Parathyroid adenoma (tissue), 2 donors: ENCODE measurements around the gene ST6GALNAC3.
"Not testable (repeated sequence)": the region's sequence is repeated elsewhere in the genome, so short reads cannot be mapped to it uniquely, and the experiment has no call there.

Experiments
- H2AFZ ChIP-seq: fragments of 300-600 bp; sonication (generic); one replicate; pipeline ENCODE4 v1.7.0; 2017; ENCODE audit warnings: antibody characterized with exemption, mild to moderate bottlenecking
- H3K27ac ChIP-seq: fragments of 300-600 bp; sonication (generic); one replicate; pipeline ENCODE4 v1.7.0; 2017
- H3K27me3 ChIP-seq: fragments of 300-600 bp; sonication (generic); one replicate; pipeline ENCODE4 v1.7.0; 2017; ENCODE audit warnings: low read length; ENCODE audit not compliant: control insufficient read depth, insufficient read depth
- H3K36me3 ChIP-seq: fragments of 300-600 bp; sonication (generic); one replicate; pipeline ENCODE4 v1.7.0; 2017; ENCODE audit warnings: low read length; ENCODE audit not compliant: control insufficient read depth, insufficient read depth
- H3K4me1 ChIP-seq: fragments of 300-600 bp; sonication (generic); one replicate; pipeline ENCODE4 v1.7.0; 2017; ENCODE audit warnings: control low read depth
- H3K4me2 ChIP-seq: fragments of 300-600 bp; sonication (generic); one replicate; pipeline ENCODE4 v1.7.0; 2017; ENCODE audit warnings: low read length
- H3K4me3 ChIP-seq: fragments of 300-600 bp; sonication (generic); one replicate; pipeline ENCODE4 v1.7.0; 2017; ENCODE audit warnings: low read depth, low read length
- H3K79me2 ChIP-seq: fragments of 300-600 bp; sonication (generic); one replicate; pipeline ENCODE4 v1.7.0; 2017; ENCODE audit warnings: control low read depth
- H3K9ac ChIP-seq: fragments of 300-600 bp; sonication (generic); one replicate; pipeline ENCODE4 v1.7.0; 2017; ENCODE audit warnings: mild to moderate bottlenecking
- H3K9me3 ChIP-seq: fragments of 300-600 bp; sonication (generic); one replicate; pipeline ENCODE4 v1.7.0; 2017; ENCODE audit warnings: low read length; ENCODE audit not compliant: control insufficient read depth
- CTCF ChIP-seq: fragments of 300-600 bp; sonication (generic); IDR thresholded peaks from one replicate; pipeline ENCODE4 v1.7.0; 2017; ENCODE audit warnings: antibody characterized with exemption, mild to moderate bottlenecking
- donor health status: primary hyperparathyroidism.

ST6GALNAC3 gene

GRCh38 chr1:76090283-76091203 is 16.0 kb downstream of the ST6GALNAC3 start:
- H3K36me3 ChIP-seq = no peaks in the 10 kb centered on the region
- H3K9ac ChIP-seq = no peak overlapping the region
- no peak for TF ChIP-seq CTCF
- H3K27ac ChIP-seq = no peak overlapping the region
- H3K9me3 ChIP-seq = no peaks in the 10 kb centered on the region
- H3K4me2 ChIP-seq = no peak overlapping the region
- no peak overlapping the region for H3K4me3 ChIP-seq
- no peaks in the 10 kb centered on the region for H3K27me3 ChIP-seq
- no peaks in the 10 kb centered on the region for H3K79me2 ChIP-seq
- H2AFZ ChIP-seq = no peak overlapping the region
- H3K4me1 ChIP-seq = no peaks in the 10 kb centered on the region

- Histone ChIP-seq H3K9ac (no peak overlapping the region), H3K27ac (no peak overlapping the region), H3K4me2 (no peak overlapping the region), H2AFZ (no peak overlapping the region), H3K27me3 (no peaks in the 10 kb centered on the region), H3K4me3 (no peak overlapping the region), H3K9me3 (no peaks in the 10 kb centered on the region), H3K36me3 (no peaks in the 10 kb centered on the region), H3K4me1 (no peaks in the 10 kb centered on the region), H3K79me2 (no peaks in the 10 kb centered on the region)
- TF ChIP-seq CTCF = no peak
Observed at GRCh38 chr1:76092812-76093211, 18.3 kb downstream of the ST6GALNAC3 start.

DNA sequence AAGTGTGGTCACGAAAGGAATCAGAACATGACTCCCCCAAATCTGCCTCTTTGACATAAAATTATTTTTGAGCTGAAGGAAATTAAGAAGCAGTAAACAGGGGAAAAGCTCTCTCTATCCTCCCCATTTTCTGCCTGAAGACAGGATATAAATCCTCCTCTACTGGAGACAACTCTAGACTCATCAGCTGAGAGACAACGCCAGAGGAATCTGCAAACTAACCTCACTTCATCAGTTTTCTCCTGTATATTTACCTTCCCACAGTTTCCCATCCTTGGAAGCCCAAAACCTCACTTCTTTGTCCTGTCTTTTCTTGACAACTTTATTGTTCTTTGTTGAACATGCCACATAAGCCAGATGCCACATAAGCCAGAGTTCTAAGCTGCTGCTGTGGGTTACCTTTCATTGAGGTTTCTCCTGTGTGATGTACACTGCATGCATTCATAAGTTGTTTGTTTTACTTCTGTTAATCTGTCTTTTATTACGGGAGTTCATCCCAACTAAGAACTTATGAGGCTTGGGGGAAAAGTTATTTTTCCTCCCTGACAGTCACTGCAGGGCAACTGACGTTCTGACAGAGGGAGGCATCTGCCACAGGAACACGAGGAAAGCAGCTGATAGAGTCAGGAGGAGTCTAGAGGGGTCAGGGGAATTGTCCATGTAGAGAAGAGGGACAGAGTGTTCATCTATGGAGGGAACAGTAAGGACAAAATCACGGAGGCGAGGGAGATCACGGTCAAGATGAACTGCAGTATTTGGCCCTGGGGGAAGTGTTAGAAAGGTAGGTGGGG is 19.2 kb downstream of the ST6GALNAC3 start:
- Histone ChIP-seq H3K4me3 (no peak overlapping the region), H3K4me2 (no peak overlapping the region), H3K36me3 (no peaks in the 10 kb centered on the region), H3K9me3 (no peaks in the 10 kb centered on the region), H3K27ac (no peak overlapping the region), H3K79me2 (no peaks in the 10 kb centered on the region), H3K4me1 (no peaks in the 10 kb centered on the region), H2AFZ (no peak overlapping the region), H3K9ac (no peak overlapping the region), H3K27me3 (no peaks in the 10 kb centered on the region)
- TF ChIP-seq CTCF = no peak

DNA sequence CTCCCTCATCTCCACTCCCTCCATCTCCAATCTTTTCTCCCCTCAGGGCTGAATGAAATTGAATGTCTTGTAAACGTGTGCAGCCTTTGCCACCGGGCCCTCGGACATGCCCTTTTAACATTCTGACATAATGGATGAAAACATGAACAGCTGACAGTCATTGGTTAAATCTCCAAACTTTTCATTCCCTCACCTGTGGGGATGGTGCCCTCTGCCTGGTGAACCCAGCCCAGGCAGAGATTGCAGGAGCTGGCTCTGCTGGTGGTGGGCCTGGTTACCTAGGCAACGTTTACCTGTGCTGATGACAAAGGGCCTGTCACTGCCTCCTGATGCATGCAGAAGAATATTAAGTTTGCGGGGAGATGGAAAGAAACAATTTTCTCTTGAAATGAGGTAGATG is 21.3 kb downstream of the ST6GALNAC3 start:
- no peak overlapping the region for H3K4me3 ChIP-seq
- no peak overlapping the region for H3K9ac ChIP-seq
- H3K79me2 ChIP-seq = no peaks in the 10 kb centered on the region
- no peaks in the 10 kb centered on the region for H3K36me3 ChIP-seq
- no peaks in the 10 kb centered on the region for H3K27me3 ChIP-seq
- no peak for TF ChIP-seq CTCF
- no peak overlapping the region for H3K4me2 ChIP-seq
- no peak overlapping the region for H3K27ac ChIP-seq
- H3K4me1 ChIP-seq = no peaks in the 10 kb centered on the region
- no peaks in the 10 kb centered on the region for H3K9me3 ChIP-seq
- no peak overlapping the region for H2AFZ ChIP-seq

DNA sequence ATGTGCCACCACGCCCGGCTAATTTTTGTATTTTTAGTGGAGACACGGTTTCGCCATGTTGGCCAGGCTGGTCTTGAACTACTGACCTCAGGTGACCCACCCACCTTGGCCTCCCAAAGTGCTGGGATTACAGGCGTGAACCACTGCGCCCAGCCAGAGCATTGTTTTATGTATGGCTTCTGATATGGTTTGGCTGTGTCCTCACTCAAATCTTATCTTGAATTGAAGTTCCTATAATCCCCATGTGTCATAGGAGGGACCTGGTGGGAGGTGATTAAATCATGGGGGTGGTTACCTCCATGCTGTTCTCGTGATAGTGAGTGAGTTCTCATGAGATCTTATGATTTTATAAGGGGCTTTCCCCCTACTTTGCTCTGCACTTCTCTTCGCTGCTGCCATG is 22.5 kb downstream of the ST6GALNAC3 start:
- not testable (repeated sequence) for H3K9ac ChIP-seq, H3K9me3 ChIP-seq, H3K4me3 ChIP-seq, H3K36me3 ChIP-seq, H3K27me3 ChIP-seq, H3K27ac ChIP-seq, H3K79me2 ChIP-seq, H3K4me2 ChIP-seq, H2AFZ ChIP-seq, H3K4me1 ChIP-seq
